IMR-90 (cell line): Measurements from ENCODE around the gene MKKS. TPM values are rescaled to one million over a fixed set of nuclear protein-coding genes. Genes with fewer than 3 reads are reported as not detected.

Source experiments
- ATAC-seq: fragments of 200-7000 bp; cut with Tn5 transposase; 2 replicates; pipeline ENCODE4 v1.9.1; 2020; ENCODE audit warnings: low read depth, mild to moderate bottlenecking, moderate library complexity
- BruUV-seq: library from RNA; stranded (reverse); fragments of 400-500 nt; replicated peaks from 2 replicates; lab custom pipeline; 2021; lab: Mats Ljungman, UMichigan
- CTCF ChIA-PET: fragments of 300-600 bp; formaldehyde crosslinking; extraction: SDS; loops from one replicate; lab custom pipeline; 2021; ENCODE audit warnings: antibody characterized with exemption; lab: Yijun Ruan, JAX
- POLR2A ChIA-PET: fragments of 300-600 bp; sonication (Branson Sonifier 250); formaldehyde crosslinking; loops from one replicate; lab custom pipeline; 2022; ENCODE audit warnings: antibody characterized with exemption; ENCODE audit not compliant: unreplicated experiment; lab: Charles Lee
- DNase-seq: peaks from one replicate; pipeline ENCODE4 v3.0.0; 2013
- H2AFZ ChIP-seq: replicated peaks from 2 replicates; pipeline ENCODE3; 2013; ENCODE audit warnings: low read length, mild to moderate bottlenecking; ENCODE audit not compliant: poor library complexity
- H2AK5ac ChIP-seq: 2 replicates; pipeline ENCODE4 v1.6.1; 2013; ENCODE audit warnings: low read depth, low read length, inconsistent platforms
- H2AK9ac ChIP-seq: replicated peaks from 2 replicates; pipeline ENCODE3; 2013; ENCODE audit warnings: mild to moderate bottlenecking, low read depth, low read length, moderate library complexity; ENCODE audit not compliant: poor library complexity
- H2BK120ac ChIP-seq: 2 replicates; pipeline ENCODE4 v1.6.1; 2013; ENCODE audit warnings: low read depth, low read length, inconsistent platforms
- H2BK15ac ChIP-seq: 3 replicates; pipeline ENCODE4 v1.6.1; 2013; ENCODE audit warnings: low read depth, low read length, inconsistent platforms
- H2BK20ac ChIP-seq: 2 replicates; pipeline ENCODE4 v1.6.1; 2013; ENCODE audit warnings: low read depth, mild to moderate bottlenecking, inconsistent platforms, low read length, moderate library complexity
- H2BK5ac ChIP-seq: 2 replicates; pipeline ENCODE4 v1.6.1; 2013; ENCODE audit warnings: mild to moderate bottlenecking, low read depth, low read length, inconsistent platforms; ENCODE audit not compliant: poor library complexity, severe bottlenecking
- H3K14ac ChIP-seq: replicated peaks from 2 replicates; pipeline ENCODE4 v1.6.1; 2013; ENCODE audit warnings: low read depth, low read length, inconsistent platforms
- H3K18ac ChIP-seq: 2 replicates; pipeline ENCODE4 v1.6.1; 2013; ENCODE audit warnings: low read depth, low read length, control low read depth
- H3K23ac ChIP-seq: 2 replicates; pipeline ENCODE4 v1.6.1; 2013; ENCODE audit warnings: low read depth, low read length, inconsistent platforms
- H3K27ac ChIP-seq: 2 replicates; pipeline ENCODE4 v1.5.1; 2013; ENCODE audit warnings: mild to moderate bottlenecking, control low read depth, low read length; ENCODE audit not compliant: insufficient read depth
- H3K27me3 ChIP-seq: 2 replicates; pipeline ENCODE4 v1.6.1; 2013; ENCODE audit warnings: low read length; ENCODE audit not compliant: control insufficient read depth, insufficient read depth
- H3K36me3 ChIP-seq: 2 replicates; pipeline ENCODE4 v1.6.1; 2013; ENCODE audit warnings: low read length, mixed read lengths; ENCODE audit not compliant: control insufficient read depth, insufficient read depth
- H3K4ac ChIP-seq: 2 replicates; pipeline ENCODE4 v1.6.1; 2013; ENCODE audit warnings: low read depth, low read length, inconsistent platforms
- H3K4me1 ChIP-seq: 2 replicates; pipeline ENCODE4 v1.6.1; 2013; ENCODE audit warnings: low read length, mixed read lengths; ENCODE audit not compliant: control insufficient read depth, insufficient read depth
- H3K4me2 ChIP-seq: 2 replicates; pipeline ENCODE4 v1.6.1; 2013; ENCODE audit warnings: low read depth, mild to moderate bottlenecking, control low read depth, low read length, moderate library complexity
- H3K4me3 ChIP-seq: 2 replicates; pipeline ENCODE4 v1.5.1; 2013; ENCODE audit warnings: low read depth, mild to moderate bottlenecking, control low read depth, low read length, moderate library complexity; ENCODE audit not compliant: insufficient read depth
- H3K56ac ChIP-seq: 2 replicates; pipeline ENCODE4 v1.6.1; 2013; ENCODE audit warnings: low read length, inconsistent platforms; ENCODE audit not compliant: insufficient read depth; ENCODE audit errors: extremely low read depth
- H3K79me1 ChIP-seq, 2 experiments: 2 replicates each; pipeline ENCODE4 v1.6.1; 2013; ENCODE audit warnings: low read length in 2 of 2, inconsistent platforms in 1 of 2, low read depth in 1 of 2
- H3K9ac ChIP-seq: 2 replicates; pipeline ENCODE4 v1.6.1; 2013; ENCODE audit warnings: low read depth, low read length, control low read depth
- H3K9me1 ChIP-seq: 2 replicates; pipeline ENCODE4 v1.6.1; 2013; ENCODE audit warnings: low read length, inconsistent platforms; ENCODE audit not compliant: insufficient read depth
- H3K9me3 ChIP-seq: 2 replicates; pipeline ENCODE4 v1.6.1; 2013; ENCODE audit warnings: low read length; ENCODE audit not compliant: control insufficient read depth, insufficient read depth
- H4K20me1 ChIP-seq: 2 replicates; pipeline ENCODE4 v1.6.1; 2013; ENCODE audit warnings: low read length, inconsistent platforms; ENCODE audit not compliant: insufficient read depth
- H4K5ac ChIP-seq: 2 replicates; pipeline ENCODE4 v1.6.1; 2013; ENCODE audit warnings: mild to moderate bottlenecking, low read depth, low read length, control low read depth
- H4K8ac ChIP-seq, 2 experiments: 2 replicates each; pipeline ENCODE4 v1.6.1; 2013; ENCODE audit warnings: low read depth in 2 of 2, low read length in 2 of 2, control low read depth in 1 of 2, inconsistent platforms in 1 of 2
- H4K91ac ChIP-seq: 2 replicates; pipeline ENCODE4 v1.6.1; 2013; ENCODE audit warnings: low read depth, low read length, inconsistent platforms; ENCODE audit not compliant: insufficient read depth
- BHLHE40 ChIP-seq: fragments of 150-350 bp; IDR thresholded peaks from 2 replicates; pipeline ENCODE4 v1.6.1; 2016; ENCODE audit warnings: mild to moderate bottlenecking, low read depth, low read length
- CEBPB ChIP-seq: IDR thresholded peaks from 2 replicates; pipeline ENCODE4 v1.6.1; 2012; ENCODE audit warnings: low read depth, low read length, improper control_type of control experiment
- CHD1 ChIP-seq: IDR thresholded peaks from 2 replicates; pipeline ENCODE4 v1.6.1; 2012; ENCODE audit warnings: low read depth, low read length, improper control_type of control experiment
- FOS ChIP-seq: fragments of 150-350 bp; IDR thresholded peaks from 2 replicates; pipeline ENCODE4 v1.6.1; 2016; ENCODE audit warnings: low read depth, low read length
- MAFK ChIP-seq: IDR thresholded peaks from 2 replicates; pipeline ENCODE4 v1.6.1; 2012; ENCODE audit warnings: low read depth, low read length, improper control_type of control experiment
- MAZ ChIP-seq: IDR thresholded peaks from 2 replicates; pipeline ENCODE4 v1.6.1; 2012; ENCODE audit warnings: low read depth, mild to moderate bottlenecking, low read length, improper control_type of control experiment, moderate library complexity, borderline replicate concordance
- NFE2L2 ChIP-seq: fragments of 150-350 bp; IDR thresholded peaks from 2 replicates; pipeline ENCODE4 v1.6.1; 2016; ENCODE audit warnings: low read depth, mild to moderate bottlenecking, low read length
- POLR2A ChIP-seq: IDR thresholded peaks from 2 replicates; pipeline ENCODE4 v1.6.1; 2012; ENCODE audit warnings: mild to moderate bottlenecking, low read depth, low read length
- RAD21 ChIP-seq: IDR thresholded peaks from 2 replicates; pipeline ENCODE4 v1.6.1; 2012; ENCODE audit warnings: low read length, improper control_type of control experiment
- RCOR1 ChIP-seq: IDR thresholded peaks from 2 replicates; pipeline ENCODE4 v1.6.1; 2012; ENCODE audit warnings: mild to moderate bottlenecking, low read length, improper control_type of control experiment; ENCODE audit not compliant: insufficient replicate concordance
- RFX5 ChIP-seq: IDR thresholded peaks from 2 replicates; pipeline ENCODE4 v1.8.0; 2012; ENCODE audit warnings: low read depth, mild to moderate bottlenecking, low read length, moderate library complexity
- WGBS, 2 experiments: methylation state at CpG; one replicate each; pipeline versions ENCODE4 v1.1.5 to v1.1.7; 2013; ENCODE audit warnings: missing lambda C conversion rate in 2 of 2; ENCODE audit not compliant: insufficient read length in 1 of 2; ENCODE audit errors: extremely low coverage in 2 of 2; 5-methylcytosine and 5-hydroxymethylcytosine counted together
- dilution Hi-C: fragments of 300-500 bp; cut with HindIII; formaldehyde crosslinking; loops from one replicate; pipeline ENCODE4 v1.14.3; 2018; ENCODE audit warnings: low sequenced_read_pairs; ENCODE audit not compliant: unreplicated experiment
- in situ Hi-C: fragments of 300-500 bp; cut with MboI; formaldehyde crosslinking; loops from 3 replicates; pipeline ENCODE4 v1.14.3; 2019; ENCODE audit warnings: low sequenced_read_pairs, inconsistent platforms, mixed read lengths
- intact Hi-C: fragments of 100-400 bp; cut with micrococcal nuclease; formaldehyde crosslinking; loops from 2 replicates; pipeline ENCODE4 v1.10.0; 2022
- polyA plus RNA-seq, 3 experiments: library from polyadenylated mRNA; depleted of rRNA; stranded (reverse); fragments of >200 nt; gene quantifications; 2 replicates each; pipeline ENCODE4 v1.2.3, GENCODE V29; 2012; ENCODE audit warnings: low replicate concordance in 1 of 3
- total RNA-seq: library from RNA; depleted of rRNA; stranded (reverse); fragments of >200 nt; gene quantifications from 2 replicates; pipeline ENCODE4 v1.2.3, GENCODE V29; 2012
- TF ChIP-seq, protein P1 (sequence below): fragments of 150-350 bp; IDR thresholded peaks from 2 replicates; pipeline ENCODE4 v1.6.1; 2017; ENCODE audit warnings: mild to moderate bottlenecking, antibody characterized with exemption, low read length, low read depth
- TF ChIP-seq, protein P2 (sequence below): conservative IDR thresholded peaks from 2 replicates; pipeline ENCODE4 v1.5.1; 2012; ENCODE audit warnings: mild to moderate bottlenecking, low read depth, low read length, improper control_type of control experiment

The MKKS gene
- total and polyA plus RNA-seq, 2 of the 4 experiments (the other 2 are of a cell fraction): 6.9 to 7.5 TPM

DNA sequence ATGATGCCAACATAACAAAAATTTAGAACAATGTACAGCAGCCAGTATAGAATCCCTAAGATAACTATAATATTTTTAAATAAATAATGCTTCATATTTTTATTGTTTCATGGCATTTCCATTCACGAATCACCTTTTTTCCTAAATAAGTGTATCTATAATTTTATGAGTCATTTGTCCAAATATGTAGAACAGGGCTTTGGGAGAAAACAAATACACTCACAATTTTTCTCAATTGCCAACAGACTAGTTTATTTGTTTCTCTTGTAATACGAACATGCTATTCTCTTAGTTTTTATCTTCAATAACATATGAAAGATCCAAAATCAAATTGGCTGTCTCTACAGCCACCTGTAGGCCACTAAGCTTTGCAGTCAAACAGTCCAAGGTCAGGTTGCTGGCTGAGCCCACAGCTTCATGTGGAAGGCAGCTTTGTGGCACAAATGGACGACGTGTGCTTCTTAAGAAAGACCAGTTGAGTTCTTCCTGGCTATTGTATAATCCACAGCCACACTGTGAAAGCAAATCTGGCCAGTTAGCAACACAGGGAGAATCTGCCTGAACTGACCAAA lies 29.0 kb downstream of the MKKS start:
- WGBS, 2 experiments: 94% methylated on average over 2 of the region's 4 CpGs; no CpG with 5 or more reads in 1 of the 2 experiments
- H3K27ac ChIP-seq: no peak overlapping the region
- no peak overlapping the region for H2AK9ac ChIP-seq
- dilution Hi-C loops (no loop called here), in situ Hi-C loops (no loop called here), intact Hi-C loops (no loop called here)
- ChIA-PET POLR2A (no interaction called here), CTCF (no interaction called here)
- no peak overlapping the region for H3K56ac ChIP-seq
- no peak overlapping the region for H2AK5ac ChIP-seq
- ATAC-seq: no peak
- H3K9me1 ChIP-seq: no peaks in the 10 kb centered on the region; the same call in 1 of the 2 replicates
- no TSS peak for BruUV-seq
- no peak overlapping the region for H4K91ac ChIP-seq
- no peak overlapping the region for H2AFZ ChIP-seq
- no peak overlapping the region for H3K4me3 ChIP-seq
- no peaks in the 10 kb centered on the region for H3K79me1 ChIP-seq
- H2BK20ac ChIP-seq: no peak overlapping the region
- H4K8ac ChIP-seq: no peak overlapping the region
- H3K23ac ChIP-seq: no peak overlapping the region
- no peaks in the 10 kb centered on the region for H3K27me3 ChIP-seq
- H3K9me3 ChIP-seq: no peaks in the 10 kb centered on the region
- H3K14ac ChIP-seq: no peak overlapping the region
- H2BK120ac ChIP-seq: no peak overlapping the region
- H3K4me1 ChIP-seq: no peaks in the 10 kb centered on the region
- no peaks in the 10 kb centered on the region for H4K20me1 ChIP-seq
- TF ChIP-seq MAFK: no peak
- no peak for TF ChIP-seq POLR2A
- TF ChIP-seq CHD1: no peak
- TF ChIP-seq RFX5: no peak
- no peak for TF ChIP-seq FOS
- no peak for TF ChIP-seq CEBPB
- TF ChIP-seq RCOR1: no peak
- TF ChIP-seq, protein P1, sequence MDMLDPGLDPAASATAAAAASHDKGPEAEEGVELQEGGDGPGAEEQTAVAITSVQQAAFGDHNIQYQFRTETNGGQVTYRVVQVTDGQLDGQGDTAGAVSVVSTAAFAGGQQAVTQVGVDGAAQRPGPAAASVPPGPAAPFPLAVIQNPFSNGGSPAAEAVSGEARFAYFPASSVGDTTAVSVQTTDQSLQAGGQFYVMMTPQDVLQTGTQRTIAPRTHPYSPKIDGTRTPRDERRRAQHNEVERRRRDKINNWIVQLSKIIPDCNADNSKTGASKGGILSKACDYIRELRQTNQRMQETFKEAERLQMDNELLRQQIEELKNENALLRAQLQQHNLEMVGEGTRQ: no peak
- no peak for TF ChIP-seq BHLHE40
- no peak for TF ChIP-seq RAD21
- no peak for TF ChIP-seq MAZ
- TF ChIP-seq NFE2L2: no peak
- TF ChIP-seq, protein P2, sequence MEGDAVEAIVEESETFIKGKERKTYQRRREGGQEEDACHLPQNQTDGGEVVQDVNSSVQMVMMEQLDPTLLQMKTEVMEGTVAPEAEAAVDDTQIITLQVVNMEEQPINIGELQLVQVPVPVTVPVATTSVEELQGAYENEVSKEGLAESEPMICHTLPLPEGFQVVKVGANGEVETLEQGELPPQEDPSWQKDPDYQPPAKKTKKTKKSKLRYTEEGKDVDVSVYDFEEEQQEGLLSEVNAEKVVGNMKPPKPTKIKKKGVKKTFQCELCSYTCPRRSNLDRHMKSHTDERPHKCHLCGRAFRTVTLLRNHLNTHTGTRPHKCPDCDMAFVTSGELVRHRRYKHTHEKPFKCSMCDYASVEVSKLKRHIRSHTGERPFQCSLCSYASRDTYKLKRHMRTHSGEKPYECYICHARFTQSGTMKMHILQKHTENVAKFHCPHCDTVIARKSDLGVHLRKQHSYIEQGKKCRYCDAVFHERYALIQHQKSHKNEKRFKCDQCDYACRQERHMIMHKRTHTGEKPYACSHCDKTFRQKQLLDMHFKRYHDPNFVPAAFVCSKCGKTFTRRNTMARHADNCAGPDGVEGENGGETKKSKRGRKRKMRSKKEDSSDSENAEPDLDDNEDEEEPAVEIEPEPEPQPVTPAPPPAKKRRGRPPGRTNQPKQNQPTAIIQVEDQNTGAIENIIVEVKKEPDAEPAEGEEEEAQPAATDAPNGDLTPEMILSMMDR: no peak
- no peak for DNase-seq
- H3K4me2 ChIP-seq: no peak overlapping the region
- no peak overlapping the region for H2BK15ac ChIP-seq
- H4K5ac ChIP-seq: no peak overlapping the region
- no peak overlapping the region for H2BK5ac ChIP-seq
- H3K18ac ChIP-seq: no peak overlapping the region
- peaks cover 3% of the 10 kb centered on the region for H3K36me3 ChIP-seq
- H3K4ac ChIP-seq: no peak overlapping the region
- H3K9ac ChIP-seq: no peak overlapping the region
